Measurements from ENCODE around the gene FBXO40.

FBXO40 gene

DNA sequence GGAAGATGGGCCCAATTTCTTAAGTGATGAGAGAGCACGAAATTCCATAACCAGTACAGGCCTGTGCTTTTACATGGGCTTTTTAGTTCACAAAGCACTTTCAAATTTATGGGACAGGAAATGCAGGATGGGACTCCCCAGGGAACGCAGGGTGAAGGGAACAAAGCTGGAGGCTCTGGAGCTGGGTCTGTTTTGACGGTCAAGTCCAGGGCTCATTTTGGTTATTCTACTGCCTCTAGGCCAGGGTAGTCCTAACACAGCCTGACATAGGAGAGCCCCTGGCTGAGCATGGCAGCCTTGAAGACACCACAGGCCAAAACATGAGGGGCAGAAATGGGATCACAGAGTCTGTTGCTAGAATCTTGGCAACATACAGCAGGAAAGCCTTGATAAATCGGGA is 34.0 kb downstream of the FBXO40 start:
- TF ChIP-seq JUND (IDR thresholded peaks at IDR 0.05; ENCODE audit: low read depth) = no peak
- DNase-seq (ENCODE audit: low read depth in 1 of 2, low spot score in 1 of 2) = no peak
- in situ Hi-C loops (cut with HindIII; ENCODE audit: low pct_unique_long_range_greater_than_20kb, low sequenced_read_pairs) = no loop called here

DNA sequence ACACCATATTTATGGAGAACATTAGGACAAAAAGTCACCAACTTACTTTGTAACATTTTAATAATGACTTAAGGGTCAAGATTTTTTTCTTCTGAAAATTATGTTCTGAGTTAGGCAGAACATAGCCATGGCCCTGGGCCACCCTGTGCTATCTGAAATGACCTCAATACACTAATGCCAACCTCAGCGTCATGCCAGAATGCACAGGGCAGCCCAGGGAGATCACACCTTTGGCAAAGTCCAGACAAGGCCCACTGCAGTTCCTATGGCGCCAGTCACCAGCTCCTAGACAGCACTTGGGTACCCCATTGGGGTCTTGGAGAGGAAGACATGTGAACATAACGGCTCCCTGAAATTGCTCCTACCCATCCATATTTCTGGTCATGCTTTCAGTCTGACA is 34.4 kb downstream of the FBXO40 start:
- in situ Hi-C loops (cut with HindIII; ENCODE audit: low pct_unique_long_range_greater_than_20kb, low sequenced_read_pairs) = no loop called here
- DNase-seq (ENCODE audit: low read depth in 1 of 2, low spot score in 1 of 2) = no peak
- TF ChIP-seq JUND (IDR thresholded peaks at IDR 0.05; ENCODE audit: low read depth) = no peak

DNA sequence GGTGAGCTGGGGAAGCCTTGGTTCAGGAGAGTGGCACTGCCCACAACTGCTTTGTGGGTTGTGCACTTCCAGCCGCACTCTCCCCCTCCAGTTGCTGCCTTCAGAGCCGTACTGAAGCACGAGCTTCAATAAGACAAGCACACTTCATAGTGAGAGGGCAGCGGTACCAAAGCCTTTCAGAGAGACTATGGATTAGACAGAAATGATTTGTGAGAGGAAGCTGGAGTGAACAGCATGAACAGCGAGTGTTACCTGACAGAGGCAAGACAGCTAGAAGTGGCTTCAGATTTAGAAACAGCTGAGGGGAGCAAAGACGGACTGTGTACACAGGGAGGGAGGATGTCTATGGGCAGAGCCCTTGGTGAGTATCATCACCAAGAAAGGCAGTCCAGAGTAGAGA is 36.4 kb downstream of the FBXO40 start:
- DNase-seq (ENCODE audit: low read depth in 1 of 2, low spot score in 1 of 2) = no peak
- in situ Hi-C loops (cut with HindIII; ENCODE audit: low pct_unique_long_range_greater_than_20kb, low sequenced_read_pairs) = no loop called here
- no peak for TF ChIP-seq JUND (IDR thresholded peaks at IDR 0.05; ENCODE audit: low read depth)

DNA sequence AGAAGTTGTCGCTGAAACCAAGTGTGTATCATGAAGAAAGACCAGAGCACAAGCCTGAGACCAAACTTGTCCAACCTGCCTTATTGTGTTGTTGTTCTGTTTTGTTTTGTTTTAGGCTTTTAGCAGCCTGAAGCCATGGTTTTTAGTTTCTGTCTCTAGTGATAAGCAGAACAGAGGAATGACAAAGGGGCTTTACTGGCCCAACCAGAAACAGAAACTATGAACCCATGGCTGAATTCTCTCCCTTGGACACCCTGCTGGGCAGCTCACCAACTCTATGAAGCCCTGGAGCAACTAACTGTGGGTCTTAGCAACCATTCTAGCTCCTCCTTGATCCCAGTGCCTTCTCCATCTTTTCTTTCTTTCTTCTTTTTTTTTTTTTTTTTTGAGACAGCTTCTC is 37.2 kb downstream of the FBXO40 start:
- in situ Hi-C loops (cut with HindIII; ENCODE audit: low pct_unique_long_range_greater_than_20kb, low sequenced_read_pairs) = no loop called here
- DNase-seq (ENCODE audit: low read depth in 1 of 2, low spot score in 1 of 2) = no peak
- no peak for TF ChIP-seq JUND (IDR thresholded peaks at IDR 0.05; ENCODE audit: low read depth)

DNA sequence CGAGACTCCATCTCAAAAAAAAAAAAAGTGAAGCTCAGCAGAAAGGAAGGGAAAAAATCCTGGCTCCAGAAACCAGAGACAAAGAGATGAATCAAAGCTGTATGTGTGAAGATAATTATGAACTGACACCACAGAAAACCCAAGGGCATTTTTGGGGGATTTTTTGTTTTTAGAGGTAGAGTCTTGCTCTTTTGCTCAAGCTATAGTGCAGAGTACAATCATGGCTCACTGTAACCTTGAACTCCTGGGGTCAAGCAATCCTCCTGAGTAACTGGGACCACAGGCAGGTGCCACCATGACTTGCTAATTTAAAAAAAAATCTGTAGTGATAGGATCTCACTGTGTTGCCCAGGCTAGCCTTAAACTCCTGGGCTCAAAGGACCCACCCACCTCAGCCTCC is 44.7 kb downstream of the FBXO40 start:
- DNase-seq (ENCODE audit: low read depth in 1 of 2, low spot score in 1 of 2) = no peak
- TF ChIP-seq JUND (IDR thresholded peaks at IDR 0.05; ENCODE audit: low read depth) = no peak
- in situ Hi-C loops (cut with HindIII; ENCODE audit: low pct_unique_long_range_greater_than_20kb, low sequenced_read_pairs) = no loop called here

DNA sequence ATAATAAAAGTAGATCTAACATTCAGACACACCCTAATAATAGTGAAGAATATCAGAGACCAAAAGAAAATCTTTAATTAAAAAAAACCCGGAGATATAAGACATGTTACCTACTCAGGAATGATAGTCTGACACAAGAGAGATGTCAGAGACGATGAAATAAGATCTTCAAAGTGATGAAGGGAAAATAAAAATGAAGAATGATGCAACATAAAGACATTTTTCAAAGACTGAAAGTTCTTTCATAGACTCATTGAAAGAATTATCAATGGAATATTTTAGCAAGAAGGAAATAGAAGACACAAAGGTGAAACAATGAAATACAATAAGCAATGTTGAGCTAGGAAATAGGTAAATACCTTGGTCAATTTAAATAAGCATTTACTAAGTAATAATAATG is 47.9 kb downstream of the FBXO40 start:
- in situ Hi-C loops (cut with HindIII; ENCODE audit: low pct_unique_long_range_greater_than_20kb, low sequenced_read_pairs) = no loop called here
- no peak for DNase-seq (ENCODE audit: low read depth in 1 of 2, low spot score in 1 of 2)
- no peak for TF ChIP-seq JUND (IDR thresholded peaks at IDR 0.05; ENCODE audit: low read depth)

DNA sequence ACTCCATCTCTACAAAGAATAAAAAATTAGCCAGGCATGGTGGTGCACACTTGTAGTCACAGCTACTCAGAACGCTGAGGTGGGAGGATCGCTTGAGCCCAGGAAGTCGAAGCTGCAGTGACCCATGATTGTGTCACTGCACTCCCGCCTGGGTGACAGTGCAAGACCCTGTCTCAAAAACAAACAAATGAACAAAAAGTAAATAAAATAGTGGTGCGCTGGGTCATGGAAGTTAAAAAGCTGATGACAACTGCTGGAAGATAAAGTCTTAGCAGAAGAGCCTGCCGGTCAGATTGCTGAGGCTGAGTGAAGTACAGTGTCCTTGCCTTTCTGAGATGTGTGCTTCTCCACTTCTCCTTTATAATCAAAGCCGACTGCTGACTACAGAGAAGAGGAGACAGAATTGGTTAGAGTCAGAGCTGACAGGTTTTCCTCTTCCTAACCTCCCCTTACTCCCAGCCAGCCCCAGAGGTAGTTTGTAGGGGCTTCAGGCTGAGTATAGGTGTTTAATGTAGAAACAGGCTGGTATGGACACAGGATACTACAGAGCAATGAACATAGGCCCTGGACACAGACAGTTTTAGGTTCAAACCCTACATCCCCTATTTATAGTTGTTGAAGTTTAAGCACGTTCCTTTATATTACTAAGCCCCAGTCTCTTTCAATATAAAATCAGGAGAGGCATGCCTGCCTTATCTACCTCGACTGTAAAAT is 49.6 kb downstream of the FBXO40 start:
- DNase-seq (ENCODE audit: low read depth in 1 of 2, low spot score in 1 of 2) = no peak
- TF ChIP-seq JUND (IDR thresholded peaks at IDR 0.05; ENCODE audit: low read depth) = no peak
- in situ Hi-C loops (cut with HindIII; ENCODE audit: low pct_unique_long_range_greater_than_20kb, low sequenced_read_pairs) = no loop called here

DNA sequence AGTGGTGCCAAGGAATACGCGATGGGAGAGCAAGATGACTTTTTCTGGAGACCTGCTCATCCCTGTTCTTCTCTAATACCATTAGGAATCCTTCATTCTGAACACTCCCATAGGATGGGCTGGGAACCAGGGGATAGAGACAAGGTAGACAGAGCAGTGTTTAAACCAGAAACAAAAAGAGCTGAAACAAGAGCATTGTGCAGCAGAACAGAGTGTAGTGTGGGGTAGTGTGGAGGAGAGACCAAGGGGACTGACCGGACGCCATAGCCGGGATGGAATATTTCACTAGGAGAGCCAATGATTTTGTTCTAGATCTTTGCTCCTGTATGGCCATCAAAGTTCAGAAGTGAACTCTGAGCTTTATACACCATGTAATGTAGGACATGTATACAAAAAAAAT is 51.9 kb downstream of the FBXO40 start:
- no peak for TF ChIP-seq JUND (IDR thresholded peaks at IDR 0.05; ENCODE audit: low read depth)
- no peak for DNase-seq (ENCODE audit: low read depth in 1 of 2, low spot score in 1 of 2)
- in situ Hi-C loops (cut with HindIII; ENCODE audit: low pct_unique_long_range_greater_than_20kb, low sequenced_read_pairs) = no loop called here

DNA sequence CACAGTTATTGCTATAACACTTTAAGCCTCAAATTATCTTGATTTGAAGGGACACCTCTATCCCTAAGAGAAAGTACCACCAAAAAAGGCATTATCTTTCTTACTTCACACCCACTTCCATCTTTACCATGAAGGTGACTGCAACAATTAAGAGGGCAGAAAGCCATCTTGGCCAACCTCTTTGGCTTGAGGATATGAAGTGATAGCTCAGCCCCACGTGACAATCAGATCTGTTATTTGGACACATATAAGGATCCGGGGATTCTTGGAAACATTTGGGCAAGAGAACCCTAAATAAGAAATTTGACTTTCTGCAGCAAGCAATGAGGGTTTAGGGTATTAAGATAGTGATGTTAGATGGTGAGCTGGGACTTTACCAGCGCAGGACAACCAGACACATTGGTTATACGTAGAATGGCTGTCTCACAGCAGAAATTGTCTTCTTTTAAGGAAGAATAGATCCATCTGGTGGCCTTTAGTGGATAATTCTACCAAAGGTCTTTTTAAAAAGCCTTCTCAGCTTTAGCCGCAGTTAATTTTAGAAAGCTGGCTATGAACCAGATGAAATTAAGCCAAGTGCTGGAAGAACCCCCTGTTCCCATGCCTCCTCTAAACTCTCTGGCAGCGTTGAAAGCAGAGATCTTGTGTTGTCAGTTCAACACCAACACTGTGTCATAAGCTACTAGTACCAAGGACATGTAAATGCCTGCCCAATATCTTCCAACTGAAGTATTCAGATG is 55.2 kb downstream of the FBXO40 start:
- no peak for TF ChIP-seq JUND (IDR thresholded peaks at IDR 0.05; ENCODE audit: low read depth)
- no peak for DNase-seq (ENCODE audit: low read depth in 1 of 2, low spot score in 1 of 2)
- in situ Hi-C loops (cut with HindIII; ENCODE audit: low pct_unique_long_range_greater_than_20kb, low sequenced_read_pairs) = no loop called here

DNA sequence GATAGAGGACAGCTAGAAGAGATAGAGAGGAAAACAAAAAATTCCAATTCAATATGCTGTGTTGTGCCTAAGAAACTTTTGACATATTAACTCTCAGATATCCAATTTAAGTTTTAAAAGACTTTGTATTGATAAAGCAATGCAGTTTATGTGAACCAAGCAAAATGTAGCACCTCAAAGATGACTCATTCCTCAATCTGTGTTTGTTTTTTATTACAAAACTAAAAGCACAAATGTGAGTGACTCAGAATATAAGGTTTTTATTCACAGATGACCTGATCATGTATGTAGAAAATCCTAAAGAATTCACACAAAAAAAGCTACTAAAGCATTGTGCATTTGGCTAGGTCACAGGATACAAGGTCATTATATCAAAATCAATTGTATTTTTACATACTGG is 56.5 kb downstream of the FBXO40 start:
- in situ Hi-C loops (cut with HindIII; ENCODE audit: low pct_unique_long_range_greater_than_20kb, low sequenced_read_pairs) = no loop called here
- DNase-seq (ENCODE audit: low read depth in 1 of 2, low spot score in 1 of 2) = no peak
- TF ChIP-seq JUND (IDR thresholded peaks at IDR 0.05; ENCODE audit: low read depth) = no peak

DNA sequence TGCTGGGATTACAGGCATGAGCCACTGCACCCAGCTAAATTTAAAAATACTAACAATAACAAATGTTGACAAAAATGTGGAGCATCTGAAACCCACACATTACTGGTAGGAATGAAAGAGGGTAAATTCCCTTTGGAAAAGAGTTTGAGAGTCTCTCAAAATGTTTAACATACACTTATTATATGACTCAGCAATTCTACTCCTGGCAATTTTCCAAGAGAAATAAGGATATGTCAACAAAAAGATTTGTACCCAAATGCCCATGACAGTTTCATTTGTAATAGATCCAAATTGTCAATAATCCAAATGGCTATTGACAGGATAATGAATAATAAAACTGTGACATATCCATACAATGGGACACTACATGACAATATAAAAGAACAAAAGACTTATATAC is 58.5 kb downstream of the FBXO40 start:
- DNase-seq (ENCODE audit: low read depth in 1 of 2, low spot score in 1 of 2) = peak in 1 of 2 experiments; percentile 66
- TF ChIP-seq JUND (IDR thresholded peaks at IDR 0.05; ENCODE audit: low read depth) = no peak
- in situ Hi-C loops (cut with HindIII; ENCODE audit: low pct_unique_long_range_greater_than_20kb, low sequenced_read_pairs) = no loop called here

DNA sequence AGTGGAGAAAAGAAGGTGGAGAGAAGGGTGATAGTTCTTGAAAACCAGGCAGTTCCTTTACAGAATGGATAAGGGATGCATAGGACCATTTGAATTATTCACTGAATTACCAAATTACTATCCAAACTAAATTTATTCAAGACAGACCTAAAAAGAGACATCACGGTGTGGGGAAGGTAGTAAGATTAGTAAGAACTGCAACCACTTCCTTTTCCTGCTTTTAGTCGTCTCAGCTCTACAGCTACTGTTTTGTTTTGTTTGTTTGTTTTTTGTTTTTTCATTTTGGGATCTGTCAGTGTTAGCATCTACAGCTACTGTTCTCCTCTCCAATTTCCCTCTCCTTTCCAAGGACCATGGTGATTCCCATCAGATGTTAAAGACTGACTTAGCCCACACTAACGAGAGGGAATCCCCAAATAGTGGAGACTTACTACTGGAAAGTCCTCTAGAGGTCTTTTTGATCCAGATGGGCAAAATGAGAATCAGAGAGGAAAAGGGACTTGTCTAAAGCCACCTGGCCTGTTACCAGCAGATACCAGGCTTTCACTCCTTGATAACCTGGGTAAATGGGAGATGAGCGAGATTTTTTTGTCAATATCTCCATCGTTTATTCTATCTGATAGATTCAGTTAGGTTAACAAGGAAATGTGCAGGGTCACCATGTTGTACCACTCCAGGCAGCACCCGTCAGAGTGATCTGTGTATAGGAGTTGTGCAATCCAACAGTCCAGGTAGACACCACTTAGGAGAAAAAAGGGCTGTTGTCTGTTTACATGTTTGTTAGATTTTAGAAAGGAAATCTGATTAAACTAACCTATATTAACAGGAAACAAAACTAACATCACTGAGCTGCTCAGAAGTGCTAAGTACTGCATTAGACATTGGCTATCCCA is 61.6 kb downstream of the FBXO40 start:
- in situ Hi-C loops (cut with HindIII; ENCODE audit: low pct_unique_long_range_greater_than_20kb, low sequenced_read_pairs) = no loop called here
- no peak for TF ChIP-seq JUND (IDR thresholded peaks at IDR 0.05; ENCODE audit: low read depth)

More for the DNA sequence above, 61.6 kb downstream of the FBXO40 start:
- DNase-seq (ENCODE audit: low read depth in 1 of 2, low spot score in 1 of 2) = no peak

Measured in T47D (cell line).